Common myeloid progenitor, CD34-positive (primary cell): ENCODE results near the gene OXNAD1.

Experiments
- CTCF ChIA-PET: fragments of 350-600 bp; sonication (Branson Sonifier 250); formaldehyde crosslinking; loops from one replicate; lab custom pipeline; 2021; ENCODE audit warnings: antibody characterized with exemption; lab: Charles Lee
- POLR2A ChIA-PET: fragments of 350-600 bp; sonication (Branson Sonifier 250); formaldehyde crosslinking; loops from one replicate; lab custom pipeline; 2021; ENCODE audit warnings: antibody characterized with exemption; lab: Charles Lee
- DNase-seq, 3 donors: peaks; one replicate each; pipeline versions ENCODE4 v3.0.0 to v3.0.0-alpha.2; 2013
- H3K27ac ChIP-seq, 2 experiments: 1 replicate in 1 of 2; 2 replicates in 1 of 2; pipeline ENCODE4 v1.7.0; 2013; ENCODE audit warnings: inconsistent platforms in 2 of 2, low read length in 2 of 2, mild to moderate bottlenecking in 2 of 2, low read depth in 1 of 2, moderate library complexity in 1 of 2; ENCODE audit not compliant: severe bottlenecking in 2 of 2, insufficient read depth in 1 of 2, poor library complexity in 1 of 2
- H3K27me3 ChIP-seq, 5 experiments: replicated peaks in 2 of 5; 1 replicate in 3 of 5; 2 replicates in 2 of 5; pipeline versions ENCODE4 v1.6.1 to v1.7.0; 2013; ENCODE audit warnings: low read length in 4 of 5, mild to moderate bottlenecking in 2 of 5, moderate library complexity in 2 of 5, inconsistent platforms in 1 of 5; ENCODE audit not compliant: insufficient read depth in 5 of 5, control insufficient read depth in 4 of 5
- H3K36me3 ChIP-seq, 4 experiments: 1 replicate in 2 of 4; 2 replicates in 2 of 4; pipeline versions ENCODE4 v1.6.1 to v1.7.0; 2013; ENCODE audit warnings: low read length in 3 of 4, control low read depth in 1 of 4, mild to moderate bottlenecking in 1 of 4; ENCODE audit not compliant: control insufficient read depth in 4 of 4, insufficient read depth in 4 of 4
- H3K4me1 ChIP-seq, 4 experiments: 1 replicate in 3 of 4; 2 replicates in 1 of 4; pipeline versions ENCODE4 v1.6.1 to v1.7.1; 2013; ENCODE audit warnings: low read length in 3 of 4, mild to moderate bottlenecking in 3 of 4, control low read depth in 1 of 4, inconsistent platforms in 1 of 4, moderate library complexity in 1 of 4; ENCODE audit not compliant: control insufficient read depth in 4 of 4, insufficient read depth in 4 of 4; ENCODE audit errors: control extremely low read depth in 1 of 4
- H3K4me3 ChIP-seq, 7 experiments: 1 replicate in 4 of 7; 2 replicates in 3 of 7; pipeline versions ENCODE4 v1.5.1 to v1.7.0; 2013; ENCODE audit warnings: mild to moderate bottlenecking in 7 of 7, low read length in 6 of 7, moderate library complexity in 6 of 7, inconsistent platforms in 2 of 7, low read depth in 2 of 7, control low read depth in 1 of 7; ENCODE audit not compliant: insufficient read depth in 4 of 7, control insufficient read depth in 1 of 7; ENCODE audit errors: extremely low read depth in 1 of 7
- H3K9me3 ChIP-seq, 5 experiments: 1 replicate in 4 of 5; 2 replicates in 1 of 5; pipeline versions ENCODE4 v1.6.1 to v1.7.1; 2013; ENCODE audit warnings: low read length in 4 of 5, mild to moderate bottlenecking in 2 of 5, inconsistent platforms in 1 of 5, low read depth in 1 of 5, moderate library complexity in 1 of 5; ENCODE audit not compliant: control insufficient read depth in 4 of 5, insufficient read depth in 2 of 5; ENCODE audit errors: control extremely low read depth in 1 of 5
- WGBS: methylation state at CpG from one replicate; pipeline ENCODE4 v1.1.5; 2013; ENCODE audit not compliant: insufficient coverage; 5-methylcytosine and 5-hydroxymethylcytosine counted together

OXNAD1 gene

DNA sequence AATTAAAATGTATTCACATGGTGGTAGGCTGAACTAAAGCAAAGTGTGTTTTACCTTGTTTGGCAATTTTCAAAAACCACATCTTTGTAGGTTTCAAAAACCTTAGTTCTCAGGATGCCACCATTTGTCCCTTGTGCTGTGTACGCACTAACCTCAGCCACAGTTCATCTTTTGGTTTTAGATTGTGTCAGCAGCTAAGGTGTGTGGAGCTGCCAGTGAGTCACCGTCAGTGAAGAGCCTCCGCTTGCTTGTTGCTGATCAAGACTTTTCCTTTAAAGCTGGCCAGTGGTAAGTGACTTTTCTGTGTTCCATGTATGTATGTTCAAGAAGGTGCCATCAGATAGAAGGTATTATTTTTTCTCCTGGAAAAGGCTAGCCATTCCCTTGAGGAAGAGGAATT lies 21.1 kb downstream of the OXNAD1 start:
- 100% methylated on average over 3 of the region's 3 CpGs for WGBS
- Histone ChIP-seq H3K9me3 (no peaks in the 10 kb centered on the region), H3K27ac (peak overlapping the region in 1 of 2 experiments; percentile 52), H3K36me3 (peaks cover 4 to 43% (median 14%) of the 10 kb centered on the region in 4 experiments), H3K27me3 (no peaks in the 10 kb centered on the region), H3K4me3 (no peak overlapping the region), H3K4me1 (peaks cover 17 to 50% (median 34%) of the 10 kb centered on the region in 4 experiments)
- ChIA-PET CTCF (interaction anchor here (0.7 to 5.6 kb wide), 7 partner anchors 16 to 265 kb away, joined by 3 to 33 read pairs (median 3); no protein-coding TSS in a partner anchor), POLR2A (interaction anchor here (1.3 kb wide), 1 partner anchor 21 kb away, joined by 3 read pairs; the partner anchor contains the start of genes DPH3 and OXNAD1)
- peak in 2 of 3 donors; percentile 23 to 43 for DNase-seq

DNA sequence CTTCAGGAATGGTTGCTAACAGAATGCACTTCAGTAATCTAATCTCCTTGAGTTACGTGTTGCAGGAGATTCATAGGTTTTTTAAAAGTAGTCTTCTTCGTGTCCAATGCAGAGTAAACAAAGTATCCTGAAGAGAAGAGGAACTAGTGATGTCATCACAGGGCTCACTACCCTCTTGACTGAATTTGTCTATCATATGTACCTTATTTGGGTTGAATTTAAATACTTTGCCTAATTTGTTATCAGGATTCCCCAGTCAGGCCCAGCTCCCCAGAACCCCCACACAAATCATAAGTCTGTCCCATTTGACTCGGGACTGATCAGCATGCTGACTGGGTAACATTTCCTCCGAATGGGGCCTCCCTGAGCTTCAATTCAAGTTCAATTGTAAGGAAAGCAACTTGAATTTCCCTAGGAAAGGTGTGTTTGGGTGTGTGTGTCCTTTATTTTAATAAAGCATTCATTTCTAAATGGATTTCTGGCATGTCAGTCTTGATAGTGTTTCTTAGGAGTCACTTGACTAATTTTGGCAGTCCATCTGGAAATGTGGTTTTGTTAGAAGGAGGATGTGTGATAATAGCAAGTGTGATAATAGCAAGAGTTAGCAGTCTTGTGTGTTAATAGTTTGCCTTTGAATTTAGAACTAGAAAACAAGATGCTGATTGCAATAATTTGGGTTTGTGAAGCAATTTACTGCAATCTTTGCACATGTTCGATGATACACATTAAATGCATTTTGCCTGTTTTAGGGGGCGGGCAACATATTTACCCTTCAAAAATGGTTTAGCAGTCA lies 21.9 kb downstream of the OXNAD1 start:
- no CpG with 5 or more reads among the region's 6 CpGs for WGBS
- Histone ChIP-seq H3K9me3 (no peaks in the 10 kb centered on the region), H3K4me3 (peak overlapping the region in 2 of 7 experiments; percentile 11 to 16), H3K27me3 (no peaks in the 10 kb centered on the region), H3K27ac (peak overlapping the region in 1 of 2 experiments; percentile 52), H3K4me1 (peaks cover 17 to 56% (median 40%) of the 10 kb centered on the region in 4 experiments), H3K36me3 (peaks cover 4 to 43% (median 14%) of the 10 kb centered on the region in 4 experiments)
- CTCF ChIA-PET: interaction anchor here (1.1 to 5.6 kb wide), 5 partner anchors 17 to 264 kb away, joined by 3 to 33 read pairs (median 4); no protein-coding TSS in a partner anchor
- POLR2A ChIA-PET: no interaction called here
- DNase-seq: peak in 2 of 3 donors; percentile 54 to 70

DNA sequence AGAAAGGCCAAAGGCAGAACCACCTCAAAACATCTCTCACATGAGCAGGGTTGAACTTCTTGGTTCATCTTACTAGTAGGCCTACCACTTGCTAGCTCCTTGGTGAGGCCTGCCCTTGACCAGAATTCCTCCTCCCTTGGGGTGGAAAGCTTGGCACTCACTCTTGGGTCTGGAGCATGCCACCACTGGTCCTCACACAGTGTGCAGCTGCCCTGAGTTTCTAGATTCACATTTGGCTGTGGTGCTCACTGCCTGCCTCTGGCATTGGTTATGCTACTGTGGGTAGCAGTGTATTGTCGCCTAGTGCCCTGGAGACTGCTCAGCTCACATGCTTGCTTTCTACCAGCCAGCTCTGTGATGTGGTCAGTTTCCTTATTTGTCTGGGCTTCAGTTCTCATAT lies 23.7 kb downstream of the OXNAD1 start:
- WGBS: 89% methylated on average over 1 of the region's 1 CpG
- DNase-seq: no peak
- Histone ChIP-seq H3K4me3 (no peak overlapping the region), H3K27ac (no peak overlapping the region), H3K36me3 (peaks cover 3 to 32% (median 7%) of the 10 kb centered on the region in 4 experiments), H3K27me3 (no peaks in the 10 kb centered on the region), H3K4me1 (peaks cover 17 to 57% (median 41%) of the 10 kb centered on the region in 4 experiments), H3K9me3 (peaks cover 0 to 3% (median 2%) of the 10 kb centered on the region in 5 experiments)
- CTCF ChIA-PET: interaction anchor here (0.6 to 6.2 kb wide), 12 partner anchors 10 to 300 kb away, joined by 3 to 66 read pairs (median 4); no protein-coding TSS in a partner anchor
- POLR2A ChIA-PET: no interaction called here

DNA sequence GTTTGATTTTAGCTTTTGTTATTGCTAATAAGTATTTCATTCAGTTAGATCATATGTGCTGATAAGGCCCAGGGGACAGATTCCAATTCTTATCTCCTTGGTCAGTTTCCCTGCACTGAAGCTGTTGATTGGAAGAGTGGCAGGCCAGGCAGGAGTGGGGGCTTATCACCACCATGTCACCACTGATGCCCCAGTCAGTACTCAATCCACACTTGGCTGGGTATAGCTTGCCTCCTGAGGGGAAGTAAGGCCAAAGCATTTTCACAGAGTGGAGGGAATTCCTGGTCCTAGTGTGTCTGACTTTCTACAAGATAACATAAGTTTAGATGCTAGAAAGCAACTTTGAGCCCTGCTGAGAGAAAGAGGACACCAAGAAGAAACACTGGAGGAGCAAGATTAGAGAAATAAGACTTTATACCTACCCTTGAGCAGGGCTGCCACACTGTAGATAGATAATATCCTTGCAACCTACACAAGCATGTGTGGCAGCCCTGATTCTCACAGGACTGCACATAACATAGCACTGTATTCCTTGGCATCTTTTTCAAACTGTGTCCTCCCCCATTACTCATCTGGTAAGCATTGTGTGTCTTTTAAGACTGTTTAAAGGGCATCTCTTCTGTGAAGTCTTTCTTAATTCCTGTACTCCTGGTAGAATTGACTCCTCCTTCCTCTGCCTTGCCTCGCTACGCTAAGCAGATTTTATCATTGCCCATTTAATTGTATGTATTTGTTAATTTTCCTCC lies 24.3 kb downstream of the OXNAD1 start:
- Histone ChIP-seq H3K27me3 (no peaks in the 10 kb centered on the region), H3K36me3 (peaks cover 0 to 28% (median 7%) of the 10 kb centered on the region in 4 experiments), H3K4me3 (no peak overlapping the region), H3K9me3 (peaks cover 0 to 9% (median 2%) of the 10 kb centered on the region in 5 experiments), H3K27ac (no peak overlapping the region), H3K4me1 (peaks cover 17 to 57% (median 41%) of the 10 kb centered on the region in 4 experiments)
- WGBS: no CpG with 5 or more reads among the region's 2 CpGs
- POLR2A ChIA-PET: no interaction called here
- CTCF ChIA-PET: interaction anchor here (0.6 to 6.2 kb wide), 12 partner anchors 10 to 299 kb away, joined by 3 to 66 read pairs (median 4); no protein-coding TSS in a partner anchor
- peak in 1 of 3 donors; percentile 26 for DNase-seq

DNA sequence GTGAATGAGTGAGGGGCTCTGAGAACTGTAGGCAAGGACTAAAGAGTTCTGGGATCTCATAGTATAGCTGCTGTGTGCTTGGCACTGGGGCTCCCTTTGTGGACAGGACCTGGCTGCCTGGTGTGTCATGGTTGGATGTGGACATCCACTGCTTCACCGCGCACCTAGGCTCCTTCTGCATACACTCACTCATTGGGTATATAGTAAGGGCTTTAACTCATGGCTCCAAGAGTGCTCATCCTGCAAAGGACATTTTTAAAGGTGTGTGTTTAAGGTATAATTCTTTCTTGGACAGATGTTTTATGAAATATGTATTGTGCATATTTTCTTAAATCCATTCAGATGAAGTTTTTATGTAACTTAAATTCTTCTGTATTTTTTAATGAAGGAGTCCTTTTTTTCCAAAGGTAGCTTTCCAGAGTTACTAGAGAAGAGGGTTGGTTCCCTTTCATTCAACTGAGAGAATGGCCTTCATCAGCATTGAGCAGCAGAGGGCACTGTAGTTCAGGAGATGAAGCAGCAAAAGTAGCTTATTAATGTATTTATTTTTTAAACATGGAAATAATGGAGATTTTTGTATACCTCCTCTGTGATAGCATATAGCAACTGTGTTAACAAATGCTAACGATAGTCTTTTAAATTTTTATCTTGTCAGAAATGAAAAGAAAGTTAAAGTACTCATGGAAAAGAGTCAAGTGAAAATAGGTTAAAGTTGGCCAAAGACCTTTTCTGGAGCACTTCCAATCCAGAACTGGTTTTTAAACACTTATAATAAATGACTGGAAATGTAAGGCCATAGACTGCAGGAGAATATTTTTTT lies 25.2 kb downstream of the OXNAD1 start:
- WGBS: no CpG with 5 or more reads among the region's 3 CpGs
- peak overlapping the region in 2 of 7 experiments; percentile 28 to 34 for H3K4me3 ChIP-seq
- H3K27me3 ChIP-seq: no peaks in the 10 kb centered on the region
- peaks cover 17 to 57% (median 41%) of the 10 kb centered on the region in 4 experiments for H3K4me1 ChIP-seq
- peaks cover 0 to 11% (median 3%) of the 10 kb centered on the region in 5 experiments for H3K9me3 ChIP-seq
- DNase-seq: peak; percentile 64 to 77 (median 71)
- POLR2A ChIA-PET: interaction anchor here (0.6 kb wide), 1 partner anchor 211 kb away, joined by 3 read pairs; no protein-coding TSS in a partner anchor
- H3K27ac ChIP-seq: no peak overlapping the region
- peaks cover 3 to 31% (median 11%) of the 10 kb centered on the region in 4 experiments for H3K36me3 ChIP-seq
- CTCF ChIA-PET: interaction anchor here (0.7 to 6.2 kb wide), 25 partner anchors 10 to 278 kb away, joined by 3 to 66 read pairs (median 6); no protein-coding TSS in a partner anchor

DNA sequence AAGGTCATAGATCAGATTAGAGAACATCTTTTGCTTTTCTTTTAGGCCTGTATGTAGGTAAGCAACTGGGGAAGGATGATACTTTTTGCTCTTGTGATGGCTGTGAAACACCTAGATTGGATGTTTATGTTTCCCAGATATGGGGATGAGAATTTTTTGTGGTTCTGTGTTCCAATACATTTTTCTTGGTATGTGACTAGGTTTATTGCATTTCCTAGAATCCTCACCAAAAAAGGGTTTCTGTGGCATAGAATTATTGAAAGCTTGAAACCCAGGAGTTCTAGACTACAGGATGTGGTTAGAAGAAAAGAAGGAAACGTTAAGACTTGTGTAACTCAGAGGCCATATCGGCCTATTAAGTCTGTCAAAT lies 25.8 kb downstream of the OXNAD1 start:
- Histone ChIP-seq H3K27me3 (no peaks in the 10 kb centered on the region), H3K4me3 (peak overlapping the region in 2 of 7 experiments; percentile 28 to 34), H3K36me3 (peaks cover 4 to 37% (median 14%) of the 10 kb centered on the region in 4 experiments), H3K27ac (peak overlapping the region in 1 of 2 experiments; percentile 52), H3K4me1 (peaks cover 17 to 57% (median 41%) of the 10 kb centered on the region in 4 experiments), H3K9me3 (peaks cover 0 to 11% (median 3%) of the 10 kb centered on the region in 5 experiments)
- WGBS: no CpG with 5 or more reads among the region's 2 CpGs
- ChIA-PET CTCF (interaction anchor here (0.8 to 6.2 kb wide), 25 partner anchors 9 to 277 kb away, joined by 3 to 66 read pairs (median 6); no protein-coding TSS in a partner anchor), POLR2A (interaction anchor here (0.6 kb wide), 1 partner anchor 210 kb away, joined by 3 read pairs; no protein-coding TSS in a partner anchor)
- peak in 2 of 3 donors; percentile 39 to 53 for DNase-seq
